Neural progenitor cell (in vitro differentiated cells): ENCODE measurements around the gene PRF1. TPM values are rescaled to one million over a fixed set of nuclear protein-coding genes. Genes with fewer than 3 reads are reported as not detected.

Experiments
- DNase-seq: peaks from one replicate; pipeline ENCODE4 v3.0.0-alpha.2; 2016; ENCODE audit warnings: low spot score
- H2AFZ ChIP-seq: fragments of 200-600 bp; sonication (generic); replicated peaks from 2 replicates; pipeline ENCODE4 v1.6.1; 2016; ENCODE audit warnings: antibody characterized with exemption
- H3F3A ChIP-seq: fragments of 200-600 bp; sonication (generic); 2 replicates; pipeline ENCODE4 v1.6.1; 2016; ENCODE audit warnings: antibody characterized with exemption, low read depth
- H3K27ac ChIP-seq: fragments of 200-600 bp; sonication (generic); 2 replicates; pipeline ENCODE4 v1.5.1; 2016; ENCODE audit warnings: mild to moderate bottlenecking
- H3K27me3 ChIP-seq: fragments of 200-600 bp; sonication (generic); 2 replicates; pipeline ENCODE4 v1.6.1; 2016; ENCODE audit warnings: mild to moderate bottlenecking, moderate library complexity
- H3K36me3 ChIP-seq: fragments of 200-600 bp; sonication (generic); 2 replicates; pipeline ENCODE4 v1.5.1; 2016
- H3K4me1 ChIP-seq: fragments of 200-600 bp; sonication (generic); 2 replicates; pipeline ENCODE4 v1.6.1; 2016; ENCODE audit warnings: mixed run types
- H3K4me2 ChIP-seq: fragments of 200-600 bp; sonication (generic); 2 replicates; pipeline ENCODE4 v1.6.1; 2016
- H3K4me3 ChIP-seq: fragments of 200-600 bp; sonication (generic); 2 replicates; pipeline ENCODE4 v1.5.1; 2016
- H3K79me2 ChIP-seq: fragments of 200-600 bp; sonication (generic); 2 replicates; pipeline ENCODE4 v1.6.1; 2016; ENCODE audit warnings: low read depth
- H3K9ac ChIP-seq: fragments of 200-600 bp; sonication (generic); 2 replicates; pipeline ENCODE4 v1.6.1; 2016
- H3K9me3 ChIP-seq: fragments of 200-600 bp; sonication (generic); 2 replicates; pipeline ENCODE4 v1.5.1; 2016; ENCODE audit warnings: low read depth
- H4K20me1 ChIP-seq: fragments of 200-600 bp; sonication (generic); 2 replicates; pipeline ENCODE4 v1.6.1; 2016; ENCODE audit warnings: low read depth
- H3K27ac Mint-ChIP-seq: 3 replicates; pipeline ENCODE4 v1.8.0; 2021; ENCODE audit warnings: mixed read lengths
- H3K27me3 Mint-ChIP-seq: 2 replicates; pipeline ENCODE4 v1.8.0; 2022; ENCODE audit warnings: low read depth, mild to moderate bottlenecking, inconsistent platforms, moderate library complexity, mixed read lengths; ENCODE audit not compliant: insufficient read depth
- H3K36me3 Mint-ChIP-seq: 3 replicates; pipeline ENCODE4 v1.8.0; 2021; ENCODE audit warnings: mixed read lengths
- H3K4me1 Mint-ChIP-seq: 3 replicates; pipeline ENCODE4 v1.8.0; 2021; ENCODE audit warnings: mixed read lengths
- H3K4me3 Mint-ChIP-seq: 3 replicates; pipeline ENCODE4 v1.8.0; 2021; ENCODE audit warnings: mild to moderate bottlenecking, moderate library complexity, mixed read lengths
- H3K9me3 Mint-ChIP-seq: 3 replicates; pipeline ENCODE4 v1.8.0; 2020; ENCODE audit warnings: mixed read lengths
- EZH2 ChIP-seq: fragments of 200-600 bp; sonication (generic); IDR thresholded peaks from 2 replicates; pipeline ENCODE4 v1.6.1; 2017; ENCODE audit warnings: antibody characterized with exemption, mild to moderate bottlenecking, moderate library complexity
- EZH2phosphoT487 ChIP-seq: fragments of 200-600 bp; sonication (generic); IDR thresholded peaks from 2 replicates; pipeline ENCODE4 v1.6.1; 2017; ENCODE audit warnings: antibody characterized with exemption
- total RNA-seq: library from RNA; depleted of rRNA; stranded (reverse); fragments of >200 nt; gene quantifications from 2 replicates; pipeline ENCODE4 v1.2.3, GENCODE V29; 2015; ENCODE audit warnings: low replicate concordance
- TF ChIP-seq, protein P1 (sequence below): fragments of 200-600 bp; sonication (generic); IDR thresholded peaks from 2 replicates; pipeline ENCODE4 v1.5.1; 2017; ENCODE audit warnings: antibody characterized with exemption, mild to moderate bottlenecking

PRF1 gene
- total RNA-seq, 1 donor from 2014 or later, result not detected

DNA sequence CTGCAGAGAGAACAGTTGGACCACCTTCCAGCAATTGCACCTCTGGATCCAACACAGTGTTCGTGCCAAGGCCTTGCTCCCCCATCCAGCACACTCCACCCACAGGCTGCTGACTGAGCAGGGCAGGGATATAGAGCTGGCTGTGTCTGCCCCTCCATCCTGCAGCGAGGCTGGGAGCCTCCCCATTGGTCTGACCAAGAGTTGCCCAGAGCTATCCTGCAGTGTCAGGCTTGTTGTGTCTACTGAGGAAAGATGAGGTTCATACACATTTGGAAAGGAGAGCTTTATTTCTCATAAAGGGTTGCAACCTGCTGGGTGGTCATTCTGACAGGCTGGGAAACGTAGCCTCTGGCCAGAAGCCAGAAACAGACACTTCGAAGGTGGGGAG is 27.1 kb downstream of the PRF1 start:
- TF ChIP-seq, protein P1, sequence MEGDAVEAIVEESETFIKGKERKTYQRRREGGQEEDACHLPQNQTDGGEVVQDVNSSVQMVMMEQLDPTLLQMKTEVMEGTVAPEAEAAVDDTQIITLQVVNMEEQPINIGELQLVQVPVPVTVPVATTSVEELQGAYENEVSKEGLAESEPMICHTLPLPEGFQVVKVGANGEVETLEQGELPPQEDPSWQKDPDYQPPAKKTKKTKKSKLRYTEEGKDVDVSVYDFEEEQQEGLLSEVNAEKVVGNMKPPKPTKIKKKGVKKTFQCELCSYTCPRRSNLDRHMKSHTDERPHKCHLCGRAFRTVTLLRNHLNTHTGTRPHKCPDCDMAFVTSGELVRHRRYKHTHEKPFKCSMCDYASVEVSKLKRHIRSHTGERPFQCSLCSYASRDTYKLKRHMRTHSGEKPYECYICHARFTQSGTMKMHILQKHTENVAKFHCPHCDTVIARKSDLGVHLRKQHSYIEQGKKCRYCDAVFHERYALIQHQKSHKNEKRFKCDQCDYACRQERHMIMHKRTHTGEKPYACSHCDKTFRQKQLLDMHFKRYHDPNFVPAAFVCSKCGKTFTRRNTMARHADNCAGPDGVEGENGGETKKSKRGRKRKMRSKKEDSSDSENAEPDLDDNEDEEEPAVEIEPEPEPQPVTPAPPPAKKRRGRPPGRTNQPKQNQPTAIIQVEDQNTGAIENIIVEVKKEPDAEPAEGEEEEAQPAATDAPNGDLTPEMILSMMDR, result no peak
- H3K36me3 ChIP-seq, result no peaks in the 10 kb centered on the region
- Mint-ChIP-seq H3K36me3 (no peaks in the 10 kb centered on the region), H3K4me3 (no peak overlapping the region), H3K27ac (no peak overlapping the region), H3K27me3 (peaks cover 2% of the 10 kb centered on the region), H3K4me1 (peaks cover 8% of the 10 kb centered on the region), H3K9me3 (no peaks in the 10 kb centered on the region)
- no peak overlapping the region for H3K4me3 ChIP-seq
- H3K27me3 ChIP-seq, result no peaks in the 10 kb centered on the region
- H2AFZ ChIP-seq, result no peak overlapping the region
- H3K4me2 ChIP-seq, result no peak overlapping the region
- H3K9ac ChIP-seq, result no peak overlapping the region
- no peaks in the 10 kb centered on the region for H3K79me2 ChIP-seq
- H3F3A ChIP-seq, result no peaks in the 10 kb centered on the region
- no peak overlapping the region for H3K27ac ChIP-seq
- H3K4me1 ChIP-seq, result no peaks in the 10 kb centered on the region
- no peaks in the 10 kb centered on the region for H3K9me3 ChIP-seq
- H4K20me1 ChIP-seq, result no peaks in the 10 kb centered on the region
- no peak for DNase-seq

- H3K9ac ChIP-seq, result no peak overlapping the region
- no peak overlapping the region for H3K4me3 Mint-ChIP-seq
- no peak overlapping the region for H3K4me2 ChIP-seq
- no peaks in the 10 kb centered on the region for H3K79me2 ChIP-seq
- no peak for DNase-seq
- H3K4me3 ChIP-seq, result no peak overlapping the region
- no peaks in the 10 kb centered on the region for H3F3A ChIP-seq
- no peak overlapping the region for H3K27ac ChIP-seq
- H3K4me1 ChIP-seq, result no peaks in the 10 kb centered on the region
- H2AFZ ChIP-seq, result no peak overlapping the region
- H3K9me3 Mint-ChIP-seq, result no peaks in the 10 kb centered on the region
- no peaks in the 10 kb centered on the region for H3K36me3 ChIP-seq
- no peaks in the 10 kb centered on the region for H3K36me3 Mint-ChIP-seq
- H3K9me3 ChIP-seq, result no peaks in the 10 kb centered on the region
- TF ChIP-seq, protein P1, result no peak
- TF ChIP-seq EZH2phosphoT487, result no peak
- TF ChIP-seq EZH2, result no peak
- H3K27me3 ChIP-seq, result no peaks in the 10 kb centered on the region
- H4K20me1 ChIP-seq, result no peaks in the 10 kb centered on the region
- peaks cover 2% of the 10 kb centered on the region for H3K27me3 Mint-ChIP-seq
- H3K27ac Mint-ChIP-seq, result no peak overlapping the region
- H3K4me1 Mint-ChIP-seq, result peaks cover 8% of the 10 kb centered on the region
These were observed 28.7 kb downstream of the PRF1 start for GRCh38 chr10:70573599-70574506.

- no peak overlapping the region for H3K4me3 Mint-ChIP-seq
- no peak overlapping the region for H2AFZ ChIP-seq
These were observed 30.7 kb downstream of the PRF1 start for GRCh38 chr10:70571636-70572439.

More at GRCh38 chr10:70571636-70572439, 30.7 kb downstream of the PRF1 start:
- Mint-ChIP-seq H3K4me1 (peaks cover 8% of the 10 kb centered on the region), H3K27me3 (no peaks in the 10 kb centered on the region), H3K27ac (no peak overlapping the region), H3K9me3 (no peaks in the 10 kb centered on the region), H3K36me3 (no peaks in the 10 kb centered on the region)
- TF ChIP-seq, protein P1, result no peak
- TF ChIP-seq EZH2 (no peak), EZH2phosphoT487 (no peak)
- Histone ChIP-seq H3K4me1 (no peaks in the 10 kb centered on the region), H3K9ac (no peak overlapping the region), H3K27ac (no peak overlapping the region), H3F3A (no peaks in the 10 kb centered on the region), H3K79me2 (no peaks in the 10 kb centered on the region), H4K20me1 (no peaks in the 10 kb centered on the region), H3K4me3 (no peak overlapping the region), H3K9me3 (no peaks in the 10 kb centered on the region), H3K36me3 (no peaks in the 10 kb centered on the region), H3K27me3 (no peaks in the 10 kb centered on the region), H3K4me2 (no peak overlapping the region)
- no peak for DNase-seq
